HG03469 (cell line): Measurements from ENCODE around the gene KRTAP27-1.

Experiments used
- ATAC-seq: cut with Tn5 transposase; IDR thresholded peaks from one replicate; pipeline ENCODE4 v1.9.1; 2021; ENCODE audit warnings: mild to moderate bottlenecking, moderate library complexity, moderate number of reproducible peaks; ENCODE audit not compliant: unreplicated experiment

The KRTAP27-1 gene

GRCh38 chr21:30337276-30337744 lies at the start of gene KRTAP27-1:
TSS of gene KRTAP27-1 (minus strand) at chr21:30337694. CDS start at chr21:30337668, 26 bp downstream.
- no peak for ATAC-seq

- no peak for ATAC-seq
Measured at GRCh38 chr21:30382201-30382600, 44.7 kb upstream of the KRTAP27-1 start.

GRCh38 chr21:30372139-30372770 lies 34.8 kb upstream of the KRTAP27-1 start, which contains the start of gene KRTAP13-2:
TSS of gene KRTAP13-2 (minus strand) at chr21:30372271. CDS start at chr21:30372213, 58 bp downstream.
- ATAC-seq: no peak

- ATAC-seq: no peak
Measured at GRCh38 chr21:30355906-30356305, 18.4 kb upstream of the KRTAP27-1 start.

GRCh38 chr21:30354308-30355005 lies 17.0 kb upstream of the KRTAP27-1 start:
- ATAC-seq: no peak

GRCh38 chr21:30351534-30351933 lies 14.0 kb upstream of the KRTAP27-1 start:
- ATAC-seq: no peak

GRCh38 chr21:30349572-30349971 lies 12.1 kb upstream of the KRTAP27-1 start:
- ATAC-seq: no peak

GRCh38 chr21:30348506-30348905 lies 11.0 kb upstream of the KRTAP27-1 start, which contains the start of gene KRTAP23-1:
TSS of gene KRTAP23-1 (minus strand) at chr21:30348606. CDS start at chr21:30348606, 0 bp downstream.
- ATAC-seq: no peak

- no peak for ATAC-seq
Measured at GRCh38 chr21:30345014-30345413, 7.5 kb upstream of the KRTAP27-1 start.

- ATAC-seq: no peak
Measured at GRCh38 chr21:30340714-30341573, 3.5 kb upstream of the KRTAP27-1 start.

GRCh38 chr21:30338717-30339116 lies 1.2 kb upstream of the KRTAP27-1 start:
- ATAC-seq: no peak

- ATAC-seq: no peak
Measured at GRCh38 chr21:30337772-30338171, 278 bp upstream of the KRTAP27-1 start.

GRCh38 chr21:30336596-30336995 lies 898 bp downstream of the KRTAP27-1 start:
- no peak for ATAC-seq

- no peak for ATAC-seq
Measured at GRCh38 chr21:30333736-30334135, 3.8 kb downstream of the KRTAP27-1 start.

- no peak for ATAC-seq
Measured at GRCh38 chr21:30332681-30333080, 4.8 kb downstream of the KRTAP27-1 start.

- no peak for ATAC-seq
Measured at GRCh38 chr21:30329203-30329875, 8.2 kb downstream of the KRTAP27-1 start.

- ATAC-seq: no peak
Measured at GRCh38 chr21:30326390-30326789, 11.1 kb downstream of the KRTAP27-1 start.

- no peak for ATAC-seq
Measured at GRCh38 chr21:30320215-30320614, 17.3 kb downstream of the KRTAP27-1 start, which contains the start of gene KRTAP26-1. TSS of gene KRTAP26-1 (minus strand) at chr21:30320315. CDS start at chr21:30320035, 280 bp downstream.

GRCh38 chr21:30315701-30316100 lies 21.8 kb downstream of the KRTAP27-1 start:
- no peak for ATAC-seq

GRCh38 chr21:30306884-30307283 lies 30.6 kb downstream of the KRTAP27-1 start:
- no peak for ATAC-seq
